Activated CD4-positive, alpha-beta T cell treated with anti-CD3 and anti-CD28 coated beads for 36 hours (primary cell): ENCODE results near the gene EIF4G2. TPM values are rescaled to one million over a fixed set of nuclear protein-coding genes. Genes with fewer than 3 reads are reported as not detected.

Experiments
- ATAC-seq: fragments of 200-7000 bp; cut with Tn5 transposase; one replicate; pipeline ENCODE4 v1.10.0; 2021; ENCODE audit warnings: mild to moderate bottlenecking, moderate library complexity
- CTCF ChIA-PET: fragments of 350-600 bp; sonication (Branson Sonifier 250); formaldehyde crosslinking; loops from one replicate; lab custom pipeline; 2021; ENCODE audit warnings: antibody characterized with exemption; lab: Charles Lee
- POLR2A ChIA-PET: fragments of 350-600 bp; sonication (Branson Sonifier 250); formaldehyde crosslinking; loops from one replicate; lab custom pipeline; 2021; ENCODE audit warnings: antibody characterized with exemption, inconsistent platforms; lab: Charles Lee
- DNase-seq: peaks from one replicate; pipeline ENCODE4 v3.0.0-alpha.2; 2020
- H3K27ac Mint-ChIP-seq: one replicate; pipeline ENCODE4 v1.8.0; 2021; ENCODE audit warnings: mixed read lengths
- H3K27me3 Mint-ChIP-seq: one replicate; pipeline ENCODE4 v1.8.0; 2021; ENCODE audit warnings: mixed read lengths
- H3K36me3 Mint-ChIP-seq: one replicate; pipeline ENCODE4 v1.8.0; 2021; ENCODE audit warnings: low read depth, mixed read lengths
- H3K4me1 Mint-ChIP-seq: one replicate; pipeline ENCODE4 v1.8.0; 2021; ENCODE audit warnings: mixed read lengths
- H3K4me3 Mint-ChIP-seq: one replicate; pipeline ENCODE4 v1.8.0; 2021; ENCODE audit warnings: mild to moderate bottlenecking, moderate library complexity, mixed read lengths
- H3K9me3 Mint-ChIP-seq: one replicate; pipeline ENCODE4 v1.8.0; 2021; ENCODE audit warnings: low read depth, mixed read lengths
- intact Hi-C, 2 experiments: fragments of 100-400 bp; cut with DNase I in 1 of 2; cut with micrococcal nuclease in 1 of 2; formaldehyde crosslinking; loops; one replicate each; pipeline versions ENCODE4 v1.14.2 to v1.15.1; 2022 to 2024; cut with DNase I, micrococcal nuclease
- total RNA-seq, 2 experiments: library from RNA; stranded (reverse); gene quantifications; one replicate each; pipeline ENCODE4 v1.2.3, GENCODE V29; 2021

Gene EIF4G2
- total RNA-seq, 2 experiments from 2014 or later, result 953 to 1,693 TPM

GRCh38 chr11:10777806-10778205 lies 30.9 kb downstream of the EIF4G2 start:
- Mint-ChIP-seq H3K4me3 (no peak overlapping the region), H3K4me1 (peaks cover 8% of the 10 kb centered on the region), H3K27me3 (no peaks in the 10 kb centered on the region), H3K9me3 (no peaks in the 10 kb centered on the region), H3K27ac (no peak overlapping the region), H3K36me3 (peaks cover 35% of the 10 kb centered on the region)
- ATAC-seq, result no peak
- intact Hi-C loops, result no loop called here
- POLR2A ChIA-PET, result no interaction called here
- CTCF ChIA-PET, result interaction anchor here (0.8 to 1.2 kb wide), 3 partner anchors 8 to 16 kb away, joined by 3 to 4 read pairs (median 3); no protein-coding TSS in a partner anchor
- DNase-seq, result no peak

- Mint-ChIP-seq H3K36me3 (peaks cover 38% of the 10 kb centered on the region), H3K27ac (no peak overlapping the region), H3K9me3 (no peaks in the 10 kb centered on the region), H3K27me3 (no peaks in the 10 kb centered on the region), H3K4me3 (no peak overlapping the region), H3K4me1 (peaks cover 8% of the 10 kb centered on the region)
- no peak for ATAC-seq
- no peak for DNase-seq
- POLR2A ChIA-PET, result no interaction called here
- intact Hi-C loops, result no loop called here
- CTCF ChIA-PET, result interaction anchor here (2.1 kb wide), 1 partner anchor 15 kb away, joined by 8 read pairs; no protein-coding TSS in a partner anchor
These were observed 31.3 kb downstream of the EIF4G2 start for GRCh38 chr11:10777393-10777793.

GRCh38 chr11:10774811-10775210 lies 33.9 kb downstream of the EIF4G2 start:
- H3K4me1 Mint-ChIP-seq, result peaks cover 8% of the 10 kb centered on the region
- H3K9me3 Mint-ChIP-seq, result no peaks in the 10 kb centered on the region
- intact Hi-C loops, result loop anchor here in 1 of 2 experiments (5.0 kb wide), 2 partner anchors 247 to 1012 kb away; no protein-coding TSS in a partner anchor
- no peak overlapping the region for H3K27ac Mint-ChIP-seq
- ATAC-seq (no peak), DNase-seq (no peak)
- peaks cover 54% of the 10 kb centered on the region for H3K36me3 Mint-ChIP-seq
- H3K27me3 Mint-ChIP-seq, result no peaks in the 10 kb centered on the region
- ChIA-PET POLR2A (no interaction called here), CTCF (no interaction called here)
- no peak overlapping the region for H3K4me3 Mint-ChIP-seq

GRCh38 chr11:10771457-10771856 lies 37.3 kb downstream of the EIF4G2 start:
- Mint-ChIP-seq H3K27ac (no peak overlapping the region), H3K9me3 (no peaks in the 10 kb centered on the region), H3K4me1 (no peaks in the 10 kb centered on the region), H3K4me3 (no peak overlapping the region), H3K27me3 (no peaks in the 10 kb centered on the region), H3K36me3 (peaks cover 58% of the 10 kb centered on the region)
- intact Hi-C loops, result loop anchor here in 1 of 2 experiments (5.0 kb wide), 2 partner anchors 251 to 1016 kb away; no protein-coding TSS in a partner anchor
- DNase-seq, result no peak
- no peak for ATAC-seq
- CTCF ChIA-PET, result interaction anchor here (0.8 to 1.0 kb wide), 4 partner anchors 10 to 163 kb away, joined by 3 read pairs; no protein-coding TSS in a partner anchor
- POLR2A ChIA-PET, result interaction anchor here (0.6 kb wide), 1 partner anchor 45 kb away, joined by 4 read pairs; no protein-coding TSS in a partner anchor

GRCh38 chr11:10770626-10771254 lies 38.0 kb downstream of the EIF4G2 start:
- Mint-ChIP-seq H3K4me3 (no peak overlapping the region), H3K9me3 (no peaks in the 10 kb centered on the region), H3K36me3 (peaks cover 58% of the 10 kb centered on the region), H3K27ac (no peak overlapping the region), H3K27me3 (no peaks in the 10 kb centered on the region), H3K4me1 (no peaks in the 10 kb centered on the region)
- peak; percentile 55 for DNase-seq
- intact Hi-C loops, result loop anchor here in 1 of 2 experiments (5.0 kb wide), 2 partner anchors 252 to 1017 kb away; no protein-coding TSS in a partner anchor
- ChIA-PET CTCF (interaction anchor here (0.6 to 2.2 kb wide), 17 partner anchors 11 to 351 kb away, joined by 3 to 12 read pairs (median 5); partner anchors contain the start of genes CTR9 and EIF4G2), POLR2A (interaction anchor here (0.5 to 0.7 kb wide), 4 partner anchors 13 to 45 kb away, joined by 3 to 5 read pairs (median 4); no protein-coding TSS in a partner anchor)
- ATAC-seq, result no peak

GRCh38 chr11:10764412-10764811 lies 44.3 kb downstream of the EIF4G2 start:
- H3K36me3 Mint-ChIP-seq, result peaks cover 44% of the 10 kb centered on the region
- H3K4me1 Mint-ChIP-seq, result no peaks in the 10 kb centered on the region
- DNase-seq (no peak), ATAC-seq (no peak)
- no peaks in the 10 kb centered on the region for H3K9me3 Mint-ChIP-seq
- H3K27me3 Mint-ChIP-seq, result no peaks in the 10 kb centered on the region
- CTCF ChIA-PET, result interaction anchor here (2.3 to 2.7 kb wide), 2 partner anchors 12 to 28 kb away, joined by 8 to 13 read pairs; partner anchors contain the start of gene CTR9
- POLR2A ChIA-PET, result no interaction called here
- H3K27ac Mint-ChIP-seq, result no peak overlapping the region
- H3K4me3 Mint-ChIP-seq, result no peak overlapping the region
- intact Hi-C loops, result no loop called here

GRCh38 chr11:10763766-10764165 lies 45.0 kb downstream of the EIF4G2 start:
- peaks cover 42% of the 10 kb centered on the region for H3K36me3 Mint-ChIP-seq
- no peak for DNase-seq
- H3K4me1 Mint-ChIP-seq, result no peaks in the 10 kb centered on the region
- H3K27ac Mint-ChIP-seq, result no peak overlapping the region
- H3K27me3 Mint-ChIP-seq, result no peaks in the 10 kb centered on the region
- H3K9me3 Mint-ChIP-seq, result no peaks in the 10 kb centered on the region
- intact Hi-C loops, result no loop called here
- CTCF ChIA-PET, result interaction anchor here (1.0 to 2.7 kb wide), 4 partner anchors 12 to 40 kb away, joined by 4 to 13 read pairs (median 6); partner anchors contain the start of gene CTR9
- no peak for ATAC-seq
- POLR2A ChIA-PET, result no interaction called here
- no peak overlapping the region for H3K4me3 Mint-ChIP-seq

GRCh38 chr11:10762913-10763421 lies 45.8 kb downstream of the EIF4G2 start:
- Mint-ChIP-seq H3K9me3 (no peaks in the 10 kb centered on the region), H3K4me1 (no peaks in the 10 kb centered on the region), H3K4me3 (no peak overlapping the region), H3K27ac (no peak overlapping the region), H3K36me3 (peaks cover 41% of the 10 kb centered on the region), H3K27me3 (no peaks in the 10 kb centered on the region)
- DNase-seq, result no peak
- POLR2A ChIA-PET, result no interaction called here
- ATAC-seq, result no peak
- CTCF ChIA-PET, result interaction anchor here (1.0 to 2.7 kb wide), 5 partner anchors 11 to 351 kb away, joined by 4 to 13 read pairs (median 5); partner anchors contain the start of gene CTR9
- intact Hi-C loops, result no loop called here

- Mint-ChIP-seq H3K27ac (no peak overlapping the region), H3K9me3 (no peaks in the 10 kb centered on the region), H3K4me1 (no peaks in the 10 kb centered on the region), H3K27me3 (no peaks in the 10 kb centered on the region), H3K36me3 (peaks cover 36% of the 10 kb centered on the region), H3K4me3 (no peak overlapping the region)
- POLR2A ChIA-PET, result no interaction called here
- intact Hi-C loops, result no loop called here
- DNase-seq (no peak), ATAC-seq (no peak)
- CTCF ChIA-PET, result interaction anchor here (1.0 to 2.7 kb wide), 4 partner anchors 10 to 350 kb away, joined by 3 to 13 read pairs (median 6); partner anchors contain the start of gene CTR9
These were observed 46.5 kb downstream of the EIF4G2 start for GRCh38 chr11:10762185-10762584.

- Mint-ChIP-seq H3K9me3 (no peaks in the 10 kb centered on the region), H3K27me3 (no peaks in the 10 kb centered on the region), H3K27ac (no peak overlapping the region), H3K36me3 (peaks cover 34% of the 10 kb centered on the region), H3K4me1 (no peaks in the 10 kb centered on the region), H3K4me3 (no peak overlapping the region)
- intact Hi-C loops, result no loop called here
- ChIA-PET POLR2A (no interaction called here), CTCF (interaction anchor here (0.6 to 1.5 kb wide), 4 partner anchors 11 to 543 kb away, joined by 3 to 4 read pairs (median 4); no protein-coding TSS in a partner anchor)
- ATAC-seq (no peak), DNase-seq (no peak)
These were observed 47.5 kb downstream of the EIF4G2 start for GRCh38 chr11:10761085-10761698.

- no peaks in the 10 kb centered on the region for H3K4me1 Mint-ChIP-seq
- ChIA-PET CTCF (interaction anchor here (0.7 to 1.8 kb wide), 3 partner anchors 9 to 12 kb away, joined by 3 to 5 read pairs (median 4); no protein-coding TSS in a partner anchor), POLR2A (no interaction called here)
- DNase-seq, result no peak
- no peak overlapping the region for H3K4me3 Mint-ChIP-seq
- H3K27me3 Mint-ChIP-seq, result no peaks in the 10 kb centered on the region
- no peak overlapping the region for H3K27ac Mint-ChIP-seq
- ATAC-seq, result no peak
- H3K9me3 Mint-ChIP-seq, result no peaks in the 10 kb centered on the region
- peaks cover 30% of the 10 kb centered on the region for H3K36me3 Mint-ChIP-seq
- intact Hi-C loops, result loop anchor here in 1 of 2 experiments (10.0 kb wide), 1 partner anchor 1294 kb away; the partner anchor contains the start of gene ZNF143
These were observed 49.8 kb downstream of the EIF4G2 start for GRCh38 chr11:10758957-10759356.
